Nephron (organoid): ENCODE data around the gene SEMA3C.
A peak's percentile ranks its signal among the peaks of the same experiment; 100 is the strongest.

Source experiments
- H3K27ac Mint-ChIP-seq, 3 experiments: 2 replicates each; pipeline ENCODE4 v1.8.0; 2020; ENCODE audit warnings: mixed read lengths in 3 of 3, mild to moderate bottlenecking in 2 of 3, moderate library complexity in 1 of 3
- H3K27me3 Mint-ChIP-seq: 2 replicates; pipeline ENCODE4 v1.8.0; 2021; ENCODE audit warnings: low read depth, mild to moderate bottlenecking, moderate library complexity, mixed read lengths
- H3K36me3 Mint-ChIP-seq: 2 replicates; pipeline ENCODE4 v1.8.0; 2020; ENCODE audit warnings: low read depth, mixed read lengths
- H3K4me1 Mint-ChIP-seq: 2 replicates; pipeline ENCODE4 v1.8.0; 2020; ENCODE audit warnings: mixed read lengths
- H3K4me3 Mint-ChIP-seq, 3 experiments: 2 replicates each; pipeline ENCODE4 v1.8.0; 2020; ENCODE audit warnings: mild to moderate bottlenecking in 3 of 3, mixed read lengths in 3 of 3, moderate library complexity in 2 of 3
- H3K9me3 Mint-ChIP-seq: 2 replicates; pipeline ENCODE4 v1.8.0; 2020; ENCODE audit warnings: mixed read lengths
- CTCF ChIP-seq, 3 experiments: fragments of 200-600 bp; sonication (generic); IDR thresholded peaks; one replicate each; pipeline ENCODE4 v1.5.0; 2021; ENCODE audit warnings: antibody characterized with exemption in 3 of 3; ENCODE audit not compliant: unreplicated experiment in 3 of 3

Gene SEMA3C

GRCh38 chr7:80902019-80902418 lies 16.8 kb downstream of the SEMA3C start:
- Mint-ChIP-seq H3K4me3 (no peak overlapping the region), H3K4me1 (peaks cover under 1% of the 10 kb centered on the region), H3K9me3 (no peaks in the 10 kb centered on the region), H3K27ac (no peak overlapping the region), H3K36me3 (peaks cover 5% of the 10 kb centered on the region), H3K27me3 (no peaks in the 10 kb centered on the region)
- TF ChIP-seq CTCF (IDR thresholded peaks at IDR 0.05; ENCODE audit: unreplicated experiment in 3 of 3) = no peak

- H3K4me3 Mint-ChIP-seq = no peak overlapping the region
- H3K4me1 Mint-ChIP-seq = no peaks in the 10 kb centered on the region
- H3K9me3 Mint-ChIP-seq = no peaks in the 10 kb centered on the region
- H3K27ac Mint-ChIP-seq = no peak overlapping the region
- peaks cover 5% of the 10 kb centered on the region for H3K36me3 Mint-ChIP-seq
- no peak for TF ChIP-seq CTCF (IDR thresholded peaks at IDR 0.05; ENCODE audit: unreplicated experiment in 3 of 3)
- no peaks in the 10 kb centered on the region for H3K27me3 Mint-ChIP-seq
Measured at GRCh38 chr7:80900583-80901576, 18.0 kb downstream of the SEMA3C start.

GRCh38 chr7:80896906-80897598 lies 21.8 kb downstream of the SEMA3C start:
- H3K36me3 Mint-ChIP-seq = peaks cover under 1% of the 10 kb centered on the region
- H3K27ac Mint-ChIP-seq = no peak overlapping the region
- no peaks in the 10 kb centered on the region for H3K9me3 Mint-ChIP-seq
- peaks cover 4% of the 10 kb centered on the region for H3K4me1 Mint-ChIP-seq
- TF ChIP-seq CTCF (IDR thresholded peaks at IDR 0.05; ENCODE audit: unreplicated experiment in 3 of 3) = no peak
- H3K4me3 Mint-ChIP-seq = no peak overlapping the region
- H3K27me3 Mint-ChIP-seq = no peaks in the 10 kb centered on the region

GRCh38 chr7:80895056-80895455 lies 23.8 kb downstream of the SEMA3C start:
- Mint-ChIP-seq H3K27ac (no peak overlapping the region), H3K9me3 (no peaks in the 10 kb centered on the region), H3K36me3 (no peaks in the 10 kb centered on the region), H3K4me3 (no peak overlapping the region), H3K4me1 (peaks cover 18% of the 10 kb centered on the region), H3K27me3 (no peaks in the 10 kb centered on the region)
- no peak for TF ChIP-seq CTCF (IDR thresholded peaks at IDR 0.05; ENCODE audit: unreplicated experiment in 3 of 3)

GRCh38 chr7:80891259-80891544 lies 27.6 kb downstream of the SEMA3C start:
- H3K9me3 Mint-ChIP-seq = no peaks in the 10 kb centered on the region
- peaks cover 21% of the 10 kb centered on the region for H3K4me1 Mint-ChIP-seq
- peak overlapping the region; percentile 0 to 63 (median 55) for H3K27ac Mint-ChIP-seq
- H3K4me3 Mint-ChIP-seq = no peak overlapping the region
- no peak for TF ChIP-seq CTCF (IDR thresholded peaks at IDR 0.05; ENCODE audit: unreplicated experiment in 3 of 3)
- H3K27me3 Mint-ChIP-seq = no peaks in the 10 kb centered on the region
- H3K36me3 Mint-ChIP-seq = no peaks in the 10 kb centered on the region
